Measurements from ENCODE around the gene SLC48A1.
A peak's percentile ranks its signal among the peaks of the same experiment; 100 is the strongest.
"Not testable (repeated sequence)": the region's sequence is repeated elsewhere in the genome, so short reads cannot be mapped to it uniquely, and the experiment has no call there.

The SLC48A1 gene

GRCh38 chr12:47808050-47808449 lies 35.0 kb downstream of the SLC48A1 start:
- peak; percentile 55 to 67 for DNase-seq (ENCODE audit: low read depth in 1 of 2, low spot score in 1 of 2)

GRCh38 chr12:47808574-47809365 lies 35.7 kb downstream of the SLC48A1 start:
- no peak for DNase-seq (ENCODE audit: low read depth in 1 of 2, low spot score in 1 of 2)

- not testable (repeated sequence) for DNase-seq (ENCODE audit: low read depth in 1 of 2, low spot score in 1 of 2)
Measured at GRCh38 chr12:47809518-47809917, 36.5 kb downstream of the SLC48A1 start.

- no peak for DNase-seq (ENCODE audit: low read depth in 1 of 2, low spot score in 1 of 2)
Measured at GRCh38 chr12:47811072-47811396, 38.0 kb downstream of the SLC48A1 start.

- no peak for DNase-seq (ENCODE audit: low read depth in 1 of 2, low spot score in 1 of 2)
Measured at GRCh38 chr12:47811581-47812484, 38.8 kb downstream of the SLC48A1 start.

GRCh38 chr12:47812797-47813510 lies 39.9 kb downstream of the SLC48A1 start:
- DNase-seq (ENCODE audit: low read depth in 1 of 2, low spot score in 1 of 2) = peak; percentile 85 to 87

GRCh38 chr12:47813511-47814196 lies 40.6 kb downstream of the SLC48A1 start:
- no peak for DNase-seq (ENCODE audit: low read depth in 1 of 2, low spot score in 1 of 2)

- no peak for DNase-seq (ENCODE audit: low read depth in 1 of 2, low spot score in 1 of 2)
Measured at GRCh38 chr12:47814539-47815170, 41.6 kb downstream of the SLC48A1 start.

- DNase-seq (ENCODE audit: low read depth in 1 of 2, low spot score in 1 of 2) = not testable (repeated sequence)
Measured at GRCh38 chr12:47815447-47815846, 42.4 kb downstream of the SLC48A1 start.

- DNase-seq (ENCODE audit: low read depth in 1 of 2, low spot score in 1 of 2) = no peak
Measured at GRCh38 chr12:47816403-47817271, 43.6 kb downstream of the SLC48A1 start.

GRCh38 chr12:47817272-47818006 lies 44.4 kb downstream of the SLC48A1 start:
- DNase-seq (ENCODE audit: low read depth in 1 of 2, low spot score in 1 of 2) = no peak

- DNase-seq (ENCODE audit: low read depth in 1 of 2, low spot score in 1 of 2) = no peak
Measured at GRCh38 chr12:47818007-47818376, 45.0 kb downstream of the SLC48A1 start.

GRCh38 chr12:47818467-47819137 lies 45.6 kb downstream of the SLC48A1 start:
- DNase-seq (ENCODE audit: low read depth in 1 of 2, low spot score in 1 of 2) = no peak

GRCh38 chr12:47819138-47819895 lies 46.3 kb downstream of the SLC48A1 start:
- DNase-seq (ENCODE audit: low read depth in 1 of 2, low spot score in 1 of 2) = peak in 1 of 2 donors; percentile 46

- peak; percentile 56 to 66 for DNase-seq (ENCODE audit: low read depth in 1 of 2, low spot score in 1 of 2)
Measured at GRCh38 chr12:47819896-47820630, 47.0 kb downstream of the SLC48A1 start, which contains the start of gene HDAC7. TSS of gene HDAC7 (minus strand) at chr12:47819903. CDS start at chr12:47819785, 118 bp downstream.

- no peak for DNase-seq (ENCODE audit: low read depth in 1 of 2, low spot score in 1 of 2)
Measured at GRCh38 chr12:47820631-47821345, 47.8 kb downstream of the SLC48A1 start.
